IPS-15b (cell line): ENCODE measurements around the gene PPP2R2C.

ENCODE experiments used
- H3K27me3 ChIP-seq: one replicate; pipeline ENCODE4 v1.6.1; 2013; ENCODE audit warnings: low read length; ENCODE audit not compliant: control insufficient read depth, insufficient read depth
- H3K36me3 ChIP-seq: one replicate; pipeline ENCODE4 v1.6.1; 2013; ENCODE audit warnings: low read length; ENCODE audit not compliant: control insufficient read depth, insufficient read depth
- H3K4me1 ChIP-seq: one replicate; pipeline ENCODE4 v1.6.1; 2013; ENCODE audit warnings: mild to moderate bottlenecking, low read length; ENCODE audit not compliant: control insufficient read depth, insufficient read depth
- H3K4me3 ChIP-seq: one replicate; pipeline ENCODE4 v1.5.1; 2013; ENCODE audit warnings: low read depth, low read length
- H3K9ac ChIP-seq: one replicate; pipeline ENCODE4 v1.6.1; 2013; ENCODE audit warnings: low read depth, mild to moderate bottlenecking, low read length
- H3K9me3 ChIP-seq: one replicate; pipeline ENCODE4 v1.6.1; 2013; ENCODE audit warnings: mild to moderate bottlenecking, low read length; ENCODE audit not compliant: control insufficient read depth, insufficient read depth

PPP2R2C gene

GRCh38 chr4:6359536-6360308, 112.7 kb downstream of the PPP2R2C start:
- Histone ChIP-seq H3K36me3 (no peaks in the 10 kb centered on the region), H3K27me3 (no peaks in the 10 kb centered on the region), H3K9me3 (no peaks in the 10 kb centered on the region), H3K4me3 (no peak overlapping the region), H3K4me1 (no peaks in the 10 kb centered on the region), H3K9ac (no peak overlapping the region)

- no peak overlapping the region for H3K4me3 ChIP-seq
- H3K4me1 ChIP-seq: no peaks in the 10 kb centered on the region
- no peaks in the 10 kb centered on the region for H3K36me3 ChIP-seq
- no peaks in the 10 kb centered on the region for H3K27me3 ChIP-seq
- no peaks in the 10 kb centered on the region for H3K9me3 ChIP-seq
- no peak overlapping the region for H3K9ac ChIP-seq
Measured at GRCh38 chr4:6357476-6357875, 114.9 kb downstream of the PPP2R2C start.

- no peaks in the 10 kb centered on the region for H3K27me3 ChIP-seq
- H3K9me3 ChIP-seq: no peaks in the 10 kb centered on the region
- no peaks in the 10 kb centered on the region for H3K4me1 ChIP-seq
- no peaks in the 10 kb centered on the region for H3K36me3 ChIP-seq
- no peak overlapping the region for H3K4me3 ChIP-seq
- H3K9ac ChIP-seq: no peak overlapping the region
Measured at GRCh38 chr4:6356076-6356560, 116.3 kb downstream of the PPP2R2C start.

GRCh38 chr4:6355052-6355451, 117.4 kb downstream of the PPP2R2C start:
- Histone ChIP-seq H3K36me3 (no peaks in the 10 kb centered on the region), H3K4me3 (no peak overlapping the region), H3K4me1 (no peaks in the 10 kb centered on the region), H3K9me3 (no peaks in the 10 kb centered on the region), H3K9ac (no peak overlapping the region), H3K27me3 (no peaks in the 10 kb centered on the region)

- no peaks in the 10 kb centered on the region for H3K36me3 ChIP-seq
- H3K4me3 ChIP-seq: no peak overlapping the region
- H3K9me3 ChIP-seq: no peaks in the 10 kb centered on the region
- no peaks in the 10 kb centered on the region for H3K4me1 ChIP-seq
- no peak overlapping the region for H3K9ac ChIP-seq
- no peaks in the 10 kb centered on the region for H3K27me3 ChIP-seq
Measured at GRCh38 chr4:6354626-6355025, 117.8 kb downstream of the PPP2R2C start.

GRCh38 chr4:6354119-6354518, 118.3 kb downstream of the PPP2R2C start:
- Histone ChIP-seq H3K4me1 (no peaks in the 10 kb centered on the region), H3K36me3 (no peaks in the 10 kb centered on the region), H3K9ac (no peak overlapping the region), H3K9me3 (no peaks in the 10 kb centered on the region), H3K27me3 (no peaks in the 10 kb centered on the region), H3K4me3 (no peak overlapping the region)

- Histone ChIP-seq H3K9me3 (no peaks in the 10 kb centered on the region), H3K4me1 (no peaks in the 10 kb centered on the region), H3K36me3 (no peaks in the 10 kb centered on the region), H3K4me3 (no peak overlapping the region), H3K9ac (no peak overlapping the region), H3K27me3 (no peaks in the 10 kb centered on the region)
Measured at GRCh38 chr4:6352031-6352692, 120.3 kb downstream of the PPP2R2C start.

- Histone ChIP-seq H3K4me3 (no peak overlapping the region), H3K9ac (no peak overlapping the region), H3K4me1 (no peaks in the 10 kb centered on the region), H3K9me3 (no peaks in the 10 kb centered on the region), H3K36me3 (no peaks in the 10 kb centered on the region), H3K27me3 (no peaks in the 10 kb centered on the region)
Measured at GRCh38 chr4:6351246-6352000, 121.0 kb downstream of the PPP2R2C start.

GRCh38 chr4:6350646-6351045, 121.8 kb downstream of the PPP2R2C start:
- H3K9ac ChIP-seq: no peak overlapping the region
- H3K4me1 ChIP-seq: no peaks in the 10 kb centered on the region
- no peaks in the 10 kb centered on the region for H3K36me3 ChIP-seq
- H3K9me3 ChIP-seq: no peaks in the 10 kb centered on the region
- H3K4me3 ChIP-seq: no peak overlapping the region
- H3K27me3 ChIP-seq: no peaks in the 10 kb centered on the region

- Histone ChIP-seq H3K9me3 (no peaks in the 10 kb centered on the region), H3K4me3 (no peak overlapping the region), H3K27me3 (no peaks in the 10 kb centered on the region), H3K4me1 (no peaks in the 10 kb centered on the region), H3K9ac (no peak overlapping the region), H3K36me3 (no peaks in the 10 kb centered on the region)
Measured at GRCh38 chr4:6349896-6350603, 122.4 kb downstream of the PPP2R2C start.

- Histone ChIP-seq H3K4me3 (no peak overlapping the region), H3K9ac (no peak overlapping the region), H3K36me3 (no peaks in the 10 kb centered on the region), H3K9me3 (no peaks in the 10 kb centered on the region), H3K27me3 (no peaks in the 10 kb centered on the region), H3K4me1 (no peaks in the 10 kb centered on the region)
Measured at GRCh38 chr4:6348408-6348807, 124.0 kb downstream of the PPP2R2C start.
